Adrenal gland (tissue), 5 donors: ENCODE measurements around the gene BAK1.

Experiments used
- CTCF ChIP-seq, 6 experiments: fragments of 450-650 bp in 4 of 6; fragments of 200-600 bp in 2 of 6; sonication (generic) in 1 of 6; IDR thresholded peaks; 1 replicate in 5 of 6; 2 replicates in 1 of 6; pipeline versions ENCODE4 v1.5.1 to v1.8.0; 2016 to 2021; ENCODE audit warnings: antibody characterized with exemption in 6 of 6, mild to moderate bottlenecking in 2 of 6, moderate library complexity in 1 of 6
- POLR2A ChIP-seq, 2 donors: fragments of 450-650 bp; IDR thresholded peaks; one replicate each; pipeline ENCODE4 v1.6.1; 2017; ENCODE audit warnings: antibody characterized with exemption in 2 of 2, mild to moderate bottlenecking in 2 of 2, moderate library complexity in 1 of 2
- donor health status: DM: no; HTN: no; CAD: no.

- TF ChIP-seq CTCF (IDR thresholded peaks at IDR 0.05): no peak
- TF ChIP-seq POLR2A (IDR thresholded peaks at IDR 0.05): no peak
These were observed 40.2 kb upstream of the BAK1 start for GRCh38 chr6:33620158-33620855.
